Thoracic aorta (tissue), 2 donors: ENCODE data around the gene TNFRSF19. TPM values are rescaled to one million over a fixed set of nuclear protein-coding genes. Genes with fewer than 3 reads are reported as not detected.

ENCODE experiments used
- ATAC-seq: fragments of 150-250 bp; one replicate; pipeline ENCODE4 v1.8.0; 2017; ENCODE audit warnings: low read depth; ENCODE audit not compliant: insufficient number of reproducible peaks, low FRiP score
- DNase-seq: peaks from one replicate; pipeline ENCODE4 v3.0.0-alpha.2; 2020; ENCODE audit warnings: low spot score
- H3K27ac ChIP-seq, 2 donors: fragments of 200-600 bp; sonication (generic); 1 replicate in 1 of 2; 2 replicates in 1 of 2; pipeline ENCODE4 v1.5.1; 2016; ENCODE audit warnings: mild to moderate bottlenecking in 2 of 2, moderate library complexity in 2 of 2
- H3K27me3 ChIP-seq: fragments of 200-600 bp; sonication (generic); replicated peaks from 2 replicates; pipeline ENCODE4 v1.6.0; 2016; ENCODE audit warnings: mild to moderate bottlenecking; ENCODE audit not compliant: insufficient read depth
- H3K36me3 ChIP-seq: fragments of 200-600 bp; sonication (generic); one replicate; pipeline ENCODE4 v1.5.1; 2016
- H3K4me1 ChIP-seq, 2 donors: fragments of 200-600 bp; sonication (generic); 1 replicate in 1 of 2; 2 replicates in 1 of 2; pipeline versions ENCODE4 v1.5.1 to v1.6.0; 2016; ENCODE audit warnings: low read depth in 2 of 2, mild to moderate bottlenecking in 1 of 2; ENCODE audit not compliant: control insufficient read depth in 1 of 2
- H3K4me3 ChIP-seq: fragments of 200-600 bp; sonication (generic); 2 replicates; pipeline ENCODE4 v1.5.1; 2016; ENCODE audit warnings: mild to moderate bottlenecking
- H3K9me3 ChIP-seq: fragments of 200-600 bp; sonication (generic); 2 replicates; pipeline ENCODE4 v1.5.1; 2016
- total RNA-seq, 2 donors: library from RNA; depleted of rRNA; stranded (reverse); fragments of >200 nt; gene quantifications; one replicate each; pipeline versions ENCODE4 v1.1.0 to v1.2.3, GENCODE V29; 2016
- TF ChIP-seq, protein P1 (sequence below): fragments of 200-600 bp; sonication (generic); IDR thresholded peaks from one replicate; pipeline ENCODE4 v1.5.1; 2019; ENCODE audit warnings: antibody characterized with exemption

TNFRSF19 gene
- total RNA-seq, 2 donors from 2014 or later, result 1.4 to 7.6 TPM

DNA sequence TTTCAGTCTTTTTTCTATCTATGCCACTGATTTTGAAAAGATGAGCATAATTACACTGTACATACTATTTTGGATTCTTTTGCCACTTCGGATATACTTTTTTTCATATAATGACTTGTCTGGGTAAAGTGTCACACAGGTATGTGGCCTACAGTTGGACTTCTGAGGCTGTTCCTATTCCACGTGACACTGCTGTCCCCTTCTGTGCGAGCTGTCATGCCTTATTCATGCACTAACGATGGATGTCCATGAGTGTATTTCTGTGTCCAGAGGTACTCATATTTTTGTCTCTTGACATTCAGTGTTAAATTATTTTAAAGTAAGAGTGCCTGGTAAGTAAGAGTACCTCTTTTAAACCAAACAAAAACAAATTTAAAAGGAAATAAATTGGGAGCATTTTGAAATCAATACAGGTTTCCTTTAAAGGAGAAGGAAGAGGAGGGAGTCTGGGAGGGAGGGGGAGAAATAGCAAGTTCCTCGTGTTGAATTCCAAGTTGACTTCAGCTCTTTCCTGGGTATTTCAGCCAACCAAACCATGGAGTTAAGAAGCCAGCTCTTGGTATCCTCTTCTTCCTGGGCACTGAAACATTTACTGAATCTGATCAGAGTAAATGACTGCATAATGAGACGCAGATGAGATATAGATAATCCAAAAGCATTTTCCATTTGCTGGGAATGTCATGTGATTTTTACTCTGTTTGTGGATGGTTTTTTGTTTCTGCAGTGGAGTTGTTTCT lies 61.3 kb downstream of the TNFRSF19 start:
- Histone ChIP-seq H3K36me3 (no peaks in the 10 kb centered on the region), H3K4me1 (peaks cover 6 to 12% of the 10 kb centered on the region in 2 donors), H3K4me3 (no peak overlapping the region), H3K27me3 (no peaks in the 10 kb centered on the region), H3K27ac (no peak overlapping the region), H3K9me3 (no peaks in the 10 kb centered on the region)
- no peak for ATAC-seq
- TF ChIP-seq, protein P1, sequence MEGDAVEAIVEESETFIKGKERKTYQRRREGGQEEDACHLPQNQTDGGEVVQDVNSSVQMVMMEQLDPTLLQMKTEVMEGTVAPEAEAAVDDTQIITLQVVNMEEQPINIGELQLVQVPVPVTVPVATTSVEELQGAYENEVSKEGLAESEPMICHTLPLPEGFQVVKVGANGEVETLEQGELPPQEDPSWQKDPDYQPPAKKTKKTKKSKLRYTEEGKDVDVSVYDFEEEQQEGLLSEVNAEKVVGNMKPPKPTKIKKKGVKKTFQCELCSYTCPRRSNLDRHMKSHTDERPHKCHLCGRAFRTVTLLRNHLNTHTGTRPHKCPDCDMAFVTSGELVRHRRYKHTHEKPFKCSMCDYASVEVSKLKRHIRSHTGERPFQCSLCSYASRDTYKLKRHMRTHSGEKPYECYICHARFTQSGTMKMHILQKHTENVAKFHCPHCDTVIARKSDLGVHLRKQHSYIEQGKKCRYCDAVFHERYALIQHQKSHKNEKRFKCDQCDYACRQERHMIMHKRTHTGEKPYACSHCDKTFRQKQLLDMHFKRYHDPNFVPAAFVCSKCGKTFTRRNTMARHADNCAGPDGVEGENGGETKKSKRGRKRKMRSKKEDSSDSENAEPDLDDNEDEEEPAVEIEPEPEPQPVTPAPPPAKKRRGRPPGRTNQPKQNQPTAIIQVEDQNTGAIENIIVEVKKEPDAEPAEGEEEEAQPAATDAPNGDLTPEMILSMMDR, result no peak
- no peak for DNase-seq

- TF ChIP-seq, protein P1, result no peak
- Histone ChIP-seq H3K27ac (no peak overlapping the region), H3K4me3 (no peak overlapping the region), H3K27me3 (no peaks in the 10 kb centered on the region), H3K4me1 (peaks cover 6 to 12% of the 10 kb centered on the region in 2 donors), H3K36me3 (no peaks in the 10 kb centered on the region), H3K9me3 (no peaks in the 10 kb centered on the region)
- no peak for ATAC-seq
- DNase-seq, result no peak
Observed at GRCh38 chr13:23632048-23632582, 61.9 kb downstream of the TNFRSF19 start.

- H3K27ac ChIP-seq, result no peak overlapping the region
- H3K36me3 ChIP-seq, result no peaks in the 10 kb centered on the region
- no peaks in the 10 kb centered on the region for H3K9me3 ChIP-seq
- H3K4me3 ChIP-seq, result no peak overlapping the region
- TF ChIP-seq, protein P1, result no peak
- DNase-seq (no peak), ATAC-seq (no peak)
- no peaks in the 10 kb centered on the region for H3K27me3 ChIP-seq
- peaks cover 6 to 12% of the 10 kb centered on the region in 2 donors for H3K4me1 ChIP-seq
Observed at GRCh38 chr13:23632741-23633140, 62.5 kb downstream of the TNFRSF19 start.

DNA sequence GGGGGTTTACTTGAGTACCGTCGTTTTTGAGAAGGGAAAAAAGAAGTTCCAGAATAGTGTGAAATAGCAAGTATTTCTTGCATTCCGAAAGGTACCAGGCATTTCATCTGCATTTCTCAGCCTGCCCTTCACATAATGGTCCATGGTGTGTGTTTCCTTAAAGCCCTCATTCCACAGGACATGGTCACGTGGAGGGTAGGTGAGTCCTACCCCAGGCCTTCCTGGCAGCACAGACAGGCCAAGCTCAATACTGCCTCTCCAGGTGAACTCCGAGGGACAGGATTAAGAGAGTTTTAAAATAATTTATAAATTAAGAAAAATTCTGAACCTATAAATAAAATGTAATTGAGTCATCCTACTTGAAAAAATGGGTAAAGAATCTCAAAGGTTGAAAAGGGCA lies 64.7 kb downstream of the TNFRSF19 start:
- H3K27me3 ChIP-seq, result no peaks in the 10 kb centered on the region
- peaks cover 0 to under 1% of the 10 kb centered on the region in 2 donors for H3K4me1 ChIP-seq
- TF ChIP-seq, protein P1, result no peak
- no peaks in the 10 kb centered on the region for H3K9me3 ChIP-seq
- H3K4me3 ChIP-seq, result no peak overlapping the region
- no peaks in the 10 kb centered on the region for H3K36me3 ChIP-seq
- no peak for ATAC-seq
- H3K27ac ChIP-seq, result no peak overlapping the region
- DNase-seq, result no peak

- H3K27me3 ChIP-seq, result no peaks in the 10 kb centered on the region
- H3K9me3 ChIP-seq, result no peaks in the 10 kb centered on the region
- no peak for ATAC-seq
- DNase-seq, result no peak
- no peaks in the 10 kb centered on the region for H3K4me1 ChIP-seq
- no peak overlapping the region for H3K4me3 ChIP-seq
- H3K27ac ChIP-seq, result no peak overlapping the region
- TF ChIP-seq, protein P1, result no peak
- H3K36me3 ChIP-seq, result no peaks in the 10 kb centered on the region
Observed at GRCh38 chr13:23636360-23636759, 66.1 kb downstream of the TNFRSF19 start.
